ENCODE data around the gene TAS2R40.

DNA sequence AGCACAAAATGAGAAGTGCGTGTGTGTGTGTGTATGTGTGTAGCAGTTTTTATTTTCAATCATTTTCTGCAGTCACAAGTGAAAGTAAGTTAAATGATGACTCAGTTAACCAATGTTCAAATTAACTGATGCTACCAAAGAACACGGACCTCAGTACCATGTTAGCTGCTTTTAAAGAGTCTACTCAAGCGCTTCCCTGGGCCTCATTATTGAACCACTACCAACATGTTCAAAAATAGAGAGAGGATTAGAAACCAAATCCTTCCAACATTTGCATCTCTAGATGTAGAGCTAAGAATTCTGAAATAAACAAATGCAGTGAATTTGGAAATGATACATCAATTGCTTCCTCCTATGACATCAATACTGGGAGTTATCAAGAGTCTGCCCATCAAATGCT, 38.8 kb upstream of the TAS2R40 start, which contains the start of gene TAS2R39:
- TF ChIP-seq, protein P1, sequence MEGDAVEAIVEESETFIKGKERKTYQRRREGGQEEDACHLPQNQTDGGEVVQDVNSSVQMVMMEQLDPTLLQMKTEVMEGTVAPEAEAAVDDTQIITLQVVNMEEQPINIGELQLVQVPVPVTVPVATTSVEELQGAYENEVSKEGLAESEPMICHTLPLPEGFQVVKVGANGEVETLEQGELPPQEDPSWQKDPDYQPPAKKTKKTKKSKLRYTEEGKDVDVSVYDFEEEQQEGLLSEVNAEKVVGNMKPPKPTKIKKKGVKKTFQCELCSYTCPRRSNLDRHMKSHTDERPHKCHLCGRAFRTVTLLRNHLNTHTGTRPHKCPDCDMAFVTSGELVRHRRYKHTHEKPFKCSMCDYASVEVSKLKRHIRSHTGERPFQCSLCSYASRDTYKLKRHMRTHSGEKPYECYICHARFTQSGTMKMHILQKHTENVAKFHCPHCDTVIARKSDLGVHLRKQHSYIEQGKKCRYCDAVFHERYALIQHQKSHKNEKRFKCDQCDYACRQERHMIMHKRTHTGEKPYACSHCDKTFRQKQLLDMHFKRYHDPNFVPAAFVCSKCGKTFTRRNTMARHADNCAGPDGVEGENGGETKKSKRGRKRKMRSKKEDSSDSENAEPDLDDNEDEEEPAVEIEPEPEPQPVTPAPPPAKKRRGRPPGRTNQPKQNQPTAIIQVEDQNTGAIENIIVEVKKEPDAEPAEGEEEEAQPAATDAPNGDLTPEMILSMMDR (IDR thresholded peaks at IDR 0.05): no peak
- no peak for TF ChIP-seq POLR2A (IDR thresholded peaks at IDR 0.05)
